IPS DF 19.7 (cell line): ENCODE measurements around the gene GLUL.
"Not testable (repeated sequence)": the region's sequence is repeated elsewhere in the genome, so short reads cannot be mapped to it uniquely, and the experiment has no call there.

Experiments used
- DNase-seq: peaks from one replicate; pipeline ENCODE4 v3.0.0-alpha.2; 2013; ENCODE audit warnings: low read depth, low spot score

GLUL gene

GRCh38 chr1:182394055-182394775 lies 2.6 kb upstream of the GLUL start:
- DNase-seq, result no peak

- no peak for DNase-seq
These were observed 749 bp upstream of the GLUL start for GRCh38 chr1:182392050-182393028.

GRCh38 chr1:182391028-182391361 lies 595 bp downstream of the GLUL start:
- DNase-seq, result no peak

- DNase-seq, result no peak
These were observed 2.0 kb downstream of the GLUL start for GRCh38 chr1:182389619-182390047.

GRCh38 chr1:182388392-182389134 lies 3.0 kb downstream of the GLUL start:
- DNase-seq, result no peak

GRCh38 chr1:182387566-182387965 lies 4.0 kb downstream of the GLUL start:
- DNase-seq, result no peak

- no peak for DNase-seq
These were observed 4.6 kb downstream of the GLUL start for GRCh38 chr1:182386980-182387379.

- no peak for DNase-seq
These were observed 5.4 kb downstream of the GLUL start for GRCh38 chr1:182385885-182386853.

- no peak for DNase-seq
These were observed 7.1 kb downstream of the GLUL start for GRCh38 chr1:182384387-182384960.

GRCh38 chr1:182383934-182384333 lies 7.7 kb downstream of the GLUL start:
- DNase-seq, result no peak

- no peak for DNase-seq
These were observed 8.4 kb downstream of the GLUL start for GRCh38 chr1:182383037-182383661.

- no peak for DNase-seq
These were observed 9.4 kb downstream of the GLUL start for GRCh38 chr1:182381962-182382819.

- no peak for DNase-seq
These were observed 11.4 kb downstream of the GLUL start for GRCh38 chr1:182380199-182380598.

GRCh38 chr1:182379781-182380180 lies 11.8 kb downstream of the GLUL start:
- not testable (repeated sequence) for DNase-seq

- DNase-seq, result no peak
These were observed 14.5 kb downstream of the GLUL start for GRCh38 chr1:182376936-182377574.

- DNase-seq, result no peak
These were observed 17.3 kb downstream of the GLUL start for GRCh38 chr1:182374101-182374834.

GRCh38 chr1:182370532-182370931 lies 21.1 kb downstream of the GLUL start:
- DNase-seq, result no peak

GRCh38 chr1:182368903-182369302 lies 22.7 kb downstream of the GLUL start:
- no peak for DNase-seq
